Right lobe of liver (tissue), 6 donors: ENCODE data around the gene TMEM174. TPM values are rescaled to one million over a fixed set of nuclear protein-coding genes. Genes with fewer than 3 reads are reported as not detected.

Experiments
- ATAC-seq, 4 donors: fragments of 200-7000 bp; cut with Tn5 transposase; one replicate each; pipeline ENCODE4 v1.9.1; 2020; ENCODE audit warnings: mild to moderate bottlenecking in 4 of 4, moderate library complexity in 4 of 4
- DNase-seq, 3 donors: peaks; one replicate each; pipeline ENCODE4 v3.0.0-alpha.2; 2020
- H3K27ac ChIP-seq, 3 donors: fragments of 200-600 bp; one replicate each; pipeline ENCODE4 v1.8.0; 2022
- H3K27me3 ChIP-seq, 2 donors: fragments of 200-600 bp; one replicate each; pipeline ENCODE4 v1.8.0; 2022
- H3K36me3 ChIP-seq, 4 donors: fragments of 200-600 bp; sonication (generic) in 1 of 4; one replicate each; pipeline versions ENCODE4 v1.5.1 to v1.8.0; 2017 to 2022; ENCODE audit warnings: control low read depth in 1 of 4
- H3K4me1 ChIP-seq, 4 donors: fragments of 200-600 bp; sonication (generic) in 1 of 4; one replicate each; pipeline versions ENCODE4 v1.5.1 to v1.8.0; 2017 to 2022; ENCODE audit warnings: control low read depth in 1 of 4
- H3K4me3 ChIP-seq, 3 donors: fragments of 200-600 bp; one replicate each; pipeline ENCODE4 v1.8.0; 2022
- H3K9me3 ChIP-seq, 4 donors: fragments of 200-600 bp; sonication (generic) in 1 of 4; one replicate each; pipeline versions ENCODE4 v1.5.1 to v1.8.0; 2017 to 2022; ENCODE audit warnings: control low read depth in 1 of 4
- CTCF ChIP-seq, 4 donors: fragments of 200-600 bp in 3 of 4; fragments of 450-650 bp in 1 of 4; IDR thresholded peaks; one replicate each; pipeline versions ENCODE4 v1.5.1 to v1.8.0; 2016 to 2022; ENCODE audit warnings: antibody characterized with exemption in 4 of 4, mild to moderate bottlenecking in 2 of 4
- POLR2A ChIP-seq: fragments of 450-650 bp; IDR thresholded peaks from one replicate; pipeline ENCODE4 v1.6.1; 2017; ENCODE audit warnings: antibody characterized with exemption, mild to moderate bottlenecking
- WGBS: methylation state at CpG from one replicate; pipeline ENCODE4 v1.1.6; 2018; ENCODE audit warnings: low coverage, low lambda C conversion rate; ENCODE audit not compliant: insufficient coverage; ENCODE audit errors: missing lambda C conversion rate; 5-methylcytosine and 5-hydroxymethylcytosine counted together
- intact Hi-C, 2 donors: fragments of 100-400 bp; cut with DNase I; formaldehyde crosslinking; loops; one replicate each; pipeline versions ENCODE4 v1.11.2 to v1.14.1; 2022
- total RNA-seq, 6 experiments: library from RNA; depleted of rRNA in 2 of 6; stranded (reverse); fragments of >200 nt in 2 of 6; fragmentation: NEBNext Ultra II Directional in 3 of 6; extraction: Animal tissue kit (Norgen Biotek cat#: 25700) in 3 of 6; gene quantifications; one replicate each; pipeline versions ENCODE4 v1.1.0 to v1.2.4, GENCODE V29; 2016 to 2023
- donor health status: DM: no; HTN: yes; CAD: no.
- donor health status: DM: no; HTN: no; CAD: no.
- donor health status: DM: no; HTN: no; CAD: no.
- donor health status: DM: no; HTN: yes; CAD: no.
- donor health status: DM: no; HTN: yes; CAD: no.

TMEM174 gene
- total RNA-seq, 6 experiments from 2014 or later, result not detected

- no peak for TF ChIP-seq POLR2A
- no peak for TF ChIP-seq CTCF (IDR thresholded peaks at IDR 0.05)
- WGBS, result 64% methylated on average over 1 of the region's 1 CpG
- no peak overlapping the region for H3K4me3 ChIP-seq
- peaks cover 5 to 10% of the 10 kb centered on the region in 2 donors for H3K27me3 ChIP-seq
- no peak for DNase-seq
- H3K9me3 ChIP-seq, result no peaks in the 10 kb centered on the region
- H3K27ac ChIP-seq, result no peak overlapping the region
- H3K36me3 ChIP-seq, result no peaks in the 10 kb centered on the region
- no peak for ATAC-seq
- H3K4me1 ChIP-seq, result peaks cover 0 to 6% (median 2%) of the 10 kb centered on the region in 4 donors
- intact Hi-C loops, result no loop called here
Observed at GRCh38 chr5:73221161-73221560, 48.2 kb downstream of the TMEM174 start.

DNA sequence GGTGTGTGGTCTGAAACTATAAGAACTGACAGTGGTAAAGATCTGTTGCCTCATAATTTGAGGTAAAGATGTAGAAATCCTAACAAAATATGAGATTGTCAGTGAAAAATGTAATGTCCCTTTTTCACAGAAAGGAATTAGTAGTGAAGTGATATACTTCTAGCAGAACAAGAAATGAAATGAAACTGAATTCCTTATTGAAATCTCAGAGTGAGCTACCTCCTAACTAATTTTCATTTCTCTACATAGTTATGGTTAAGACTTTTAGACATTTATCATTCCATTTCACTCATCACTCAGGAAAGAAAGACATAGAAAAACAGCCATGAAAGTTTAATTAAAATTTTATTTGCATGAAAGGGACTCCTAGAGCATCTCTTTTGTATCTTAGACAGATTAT, 48.7 kb downstream of the TMEM174 start:
- DNase-seq (no peak), ATAC-seq (no peak)
- H3K27ac ChIP-seq, result no peak overlapping the region
- H3K4me1 ChIP-seq, result no peaks in the 10 kb centered on the region
- intact Hi-C loops, result no loop called here
- H3K36me3 ChIP-seq, result no peaks in the 10 kb centered on the region
- no peak overlapping the region for H3K4me3 ChIP-seq
- no peaks in the 10 kb centered on the region for H3K9me3 ChIP-seq
- no peak for TF ChIP-seq CTCF (IDR thresholded peaks at IDR 0.05)
- no peak for TF ChIP-seq POLR2A
- peaks cover 5 to 10% of the 10 kb centered on the region in 2 donors for H3K27me3 ChIP-seq

DNA sequence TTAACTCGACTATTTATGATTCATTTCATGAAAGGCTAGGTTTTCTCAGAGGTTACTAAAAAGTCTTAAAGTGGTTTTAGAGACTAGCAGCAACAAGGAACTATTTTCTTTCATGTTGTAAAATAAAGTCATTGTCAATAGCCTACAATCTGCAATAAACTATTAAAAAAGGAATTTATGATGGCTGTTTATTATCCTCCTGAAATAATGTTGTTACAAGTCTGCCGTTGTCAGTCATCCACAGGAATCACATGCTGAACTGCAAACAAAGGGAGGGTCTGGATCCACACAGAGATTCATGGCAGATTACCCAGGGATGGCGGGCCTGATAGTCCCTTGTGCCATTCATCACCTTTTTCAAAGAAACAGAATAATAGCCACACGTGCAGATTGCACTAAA, 49.2 kb downstream of the TMEM174 start:
- no peaks in the 10 kb centered on the region for H3K9me3 ChIP-seq
- intact Hi-C loops, result no loop called here
- no peaks in the 10 kb centered on the region for H3K4me1 ChIP-seq
- H3K36me3 ChIP-seq, result no peaks in the 10 kb centered on the region
- H3K27ac ChIP-seq, result no peak overlapping the region
- no peak overlapping the region for H3K4me3 ChIP-seq
- WGBS, result 21% methylated on average over 4 of the region's 4 CpGs
- TF ChIP-seq CTCF (IDR thresholded peaks at IDR 0.05), result no peak
- no peak for TF ChIP-seq POLR2A
- H3K27me3 ChIP-seq, result peaks cover 5 to 10% of the 10 kb centered on the region in 2 donors
- ATAC-seq (no peak), DNase-seq (no peak)

Other genes starting within 250 kb of the TMEM174 start
- gene FCHO2, start 217.2 kb upstream of the TMEM174 start, total RNA-seq, result 10 to 100 TPM; 11.7 to 22.8 (median 14.8) TPM
- 1 to 10 TPM in 4 of 6 experiments, under 1 TPM in 2; 0.57 to 3.2 (median 1.6) TPM for gene TMEM171, start 52.6 kb upstream of the TMEM174 start, total RNA-seq